Activated CD8-positive, alpha-beta T cell treated with anti-CD3 and anti-CD28 coated beads for 36 hours (primary cell): Measurements from ENCODE around the gene IREB2. TPM values are rescaled to one million over a fixed set of nuclear protein-coding genes. Genes with fewer than 3 reads are reported as not detected.
A peak's percentile ranks its signal among the peaks of the same experiment; 100 is the strongest.

Source experiments
- ATAC-seq: fragments of 200-7000 bp; cut with Tn5 transposase; one replicate; pipeline ENCODE4 v1.10.0; 2021; ENCODE audit warnings: mild to moderate bottlenecking, moderate library complexity
- CTCF ChIA-PET: fragments of 350-600 bp; sonication (Branson Sonifier 250); formaldehyde crosslinking; loops from one replicate; lab custom pipeline; 2021; ENCODE audit warnings: antibody characterized with exemption; lab: Charles Lee
- POLR2A ChIA-PET: fragments of 350-600 bp; sonication (Branson Sonifier 250); formaldehyde crosslinking; loops from one replicate; lab custom pipeline; 2021; ENCODE audit warnings: antibody characterized with exemption; lab: Charles Lee
- DNase-seq: peaks from one replicate; pipeline ENCODE4 v3.0.0-alpha.2; 2020
- H3K27ac Mint-ChIP-seq: one replicate; pipeline ENCODE4 v1.8.0; 2021; ENCODE audit warnings: mild to moderate bottlenecking, mixed read lengths
- H3K27me3 Mint-ChIP-seq: one replicate; pipeline ENCODE4 v1.8.0; 2021; ENCODE audit warnings: mixed read lengths
- H3K36me3 Mint-ChIP-seq: one replicate; pipeline ENCODE4 v1.8.0; 2021; ENCODE audit warnings: low read depth, mixed read lengths
- H3K4me1 Mint-ChIP-seq: one replicate; pipeline ENCODE4 v1.8.0; 2021; ENCODE audit warnings: low read depth, mixed read lengths
- H3K4me3 Mint-ChIP-seq: one replicate; pipeline ENCODE4 v1.8.0; 2021; ENCODE audit warnings: mild to moderate bottlenecking, moderate library complexity, mixed read lengths
- H3K9me3 Mint-ChIP-seq: one replicate; pipeline ENCODE4 v1.8.0; 2021; ENCODE audit warnings: mixed read lengths
- CTCF ChIP-seq: fragments of 200-600 bp; IDR thresholded peaks from one replicate; pipeline ENCODE4 v1.8.0; 2022; ENCODE audit warnings: antibody characterized with exemption, mild to moderate bottlenecking
- intact Hi-C: fragments of 100-400 bp; cut with micrococcal nuclease; formaldehyde crosslinking; loops from one replicate; pipeline ENCODE4 v1.10.0; 2022
- total RNA-seq, 2 experiments: library from RNA; stranded (reverse); gene quantifications; one replicate each; pipeline ENCODE4 v1.2.3, GENCODE V29; 2021

IREB2 gene, protein sequence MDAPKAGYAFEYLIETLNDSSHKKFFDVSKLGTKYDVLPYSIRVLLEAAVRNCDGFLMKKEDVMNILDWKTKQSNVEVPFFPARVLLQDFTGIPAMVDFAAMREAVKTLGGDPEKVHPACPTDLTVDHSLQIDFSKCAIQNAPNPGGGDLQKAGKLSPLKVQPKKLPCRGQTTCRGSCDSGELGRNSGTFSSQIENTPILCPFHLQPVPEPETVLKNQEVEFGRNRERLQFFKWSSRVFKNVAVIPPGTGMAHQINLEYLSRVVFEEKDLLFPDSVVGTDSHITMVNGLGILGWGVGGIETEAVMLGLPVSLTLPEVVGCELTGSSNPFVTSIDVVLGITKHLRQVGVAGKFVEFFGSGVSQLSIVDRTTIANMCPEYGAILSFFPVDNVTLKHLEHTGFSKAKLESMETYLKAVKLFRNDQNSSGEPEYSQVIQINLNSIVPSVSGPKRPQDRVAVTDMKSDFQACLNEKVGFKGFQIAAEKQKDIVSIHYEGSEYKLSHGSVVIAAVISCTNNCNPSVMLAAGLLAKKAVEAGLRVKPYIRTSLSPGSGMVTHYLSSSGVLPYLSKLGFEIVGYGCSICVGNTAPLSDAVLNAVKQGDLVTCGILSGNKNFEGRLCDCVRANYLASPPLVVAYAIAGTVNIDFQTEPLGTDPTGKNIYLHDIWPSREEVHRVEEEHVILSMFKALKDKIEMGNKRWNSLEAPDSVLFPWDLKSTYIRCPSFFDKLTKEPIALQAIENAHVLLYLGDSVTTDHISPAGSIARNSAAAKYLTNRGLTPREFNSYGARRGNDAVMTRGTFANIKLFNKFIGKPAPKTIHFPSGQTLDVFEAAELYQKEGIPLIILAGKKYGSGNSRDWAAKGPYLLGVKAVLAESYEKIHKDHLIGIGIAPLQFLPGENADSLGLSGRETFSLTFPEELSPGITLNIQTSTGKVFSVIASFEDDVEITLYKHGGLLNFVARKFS
- total RNA-seq = 10 to 100 TPM; 68.2 to 78.7 TPM

DNA sequence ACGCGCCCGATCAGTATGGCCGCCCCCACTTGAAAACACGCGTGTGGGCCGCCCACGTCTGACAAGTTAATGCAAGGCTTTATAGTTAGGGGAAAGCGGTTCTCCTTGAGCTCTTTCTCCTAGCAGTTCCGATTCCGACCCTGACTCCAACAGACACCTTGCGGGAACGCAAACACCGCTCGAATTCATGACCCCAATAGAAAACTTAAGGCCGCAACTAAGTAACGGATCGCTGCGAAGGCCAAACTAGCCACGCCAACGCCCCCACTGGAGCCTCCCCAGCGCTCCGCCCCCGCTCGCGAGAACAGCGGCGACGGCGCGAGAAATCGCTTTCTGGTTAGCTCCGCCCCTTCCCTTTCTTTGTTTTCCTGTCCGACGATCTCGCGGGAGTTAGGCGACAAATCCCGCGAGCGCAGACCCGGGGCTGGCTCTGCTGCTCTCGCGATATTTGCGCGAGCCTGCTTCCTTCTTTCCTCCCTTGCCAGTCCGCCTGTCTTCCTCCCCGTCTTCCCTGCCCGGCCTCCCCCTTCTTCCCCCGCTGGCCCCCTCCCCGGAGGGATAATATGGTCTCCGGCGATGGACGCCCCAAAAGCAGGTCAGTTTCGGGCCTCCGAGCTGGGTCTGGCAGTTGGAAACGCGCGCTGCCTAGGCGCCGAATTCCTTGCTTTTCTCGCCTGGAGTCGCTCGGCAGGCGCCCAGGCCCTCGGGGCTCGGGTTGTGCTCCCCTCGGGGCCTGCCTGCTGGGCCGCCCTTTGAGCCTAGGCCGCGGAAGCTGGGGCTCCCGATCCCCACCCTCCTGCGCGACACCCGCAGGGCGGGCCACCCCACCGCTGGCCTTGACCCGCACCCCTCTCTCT, at the start of gene IREB2:
IREB2 (plus strand) TSS at position 455 of the 857 bp plus-strand sequence; CDS start at position 577, 122 bp downstream.
- ChIA-PET CTCF (interaction anchor here (0.9 to 6.8 kb wide), 6 partner anchors 10 to 479 kb away, joined by 3 to 44 read pairs (median 3); no protein-coding TSS in a partner anchor), POLR2A (interaction anchor here (0.8 to 2.8 kb wide), 25 partner anchors 8 to 434 kb away, joined by 3 to 32 read pairs (median 4); partner anchors contain the start of genes DNAJA4, IDH3A, MORF4L1 and PSMA4)
- no peaks in the 10 kb centered on the region for H3K9me3 Mint-ChIP-seq

GRCh38 chr15:78388865-78389264, 49.2 kb upstream of the IREB2 start:
- DNase-seq (no peak), ATAC-seq (no peak)
- H3K4me1 Mint-ChIP-seq = no peaks in the 10 kb centered on the region
- H3K9me3 Mint-ChIP-seq = no peaks in the 10 kb centered on the region
- POLR2A ChIA-PET = no interaction called here
- peaks cover 16% of the 10 kb centered on the region for H3K27me3 Mint-ChIP-seq
- no peak overlapping the region for H3K27ac Mint-ChIP-seq
- intact Hi-C loops = no loop called here
- H3K36me3 Mint-ChIP-seq = no peaks in the 10 kb centered on the region
- CTCF ChIA-PET = no interaction called here
- TF ChIP-seq CTCF = no peak
- no peak overlapping the region for H3K4me3 Mint-ChIP-seq

More for the DNA sequence above, at the start of gene IREB2:
- peaks cover 40% of the 10 kb centered on the region for H3K4me1 Mint-ChIP-seq
- H3K27ac Mint-ChIP-seq = peak within 1 kb of the TSS; percentile 99
- H3K4me3 Mint-ChIP-seq = peak within 1 kb of the TSS; percentile 93
- intact Hi-C loops = no loop called here
- H3K27me3 Mint-ChIP-seq = no peaks in the 10 kb centered on the region
- TF ChIP-seq CTCF = no peak
- peak; percentile 85 for ATAC-seq
- H3K36me3 Mint-ChIP-seq = peaks cover 28% of the 10 kb centered on the region
- peak; percentile 98 for DNase-seq

GRCh38 chr15:78389322-78389721, 48.7 kb upstream of the IREB2 start:
- intact Hi-C loops = no loop called here
- Mint-ChIP-seq H3K9me3 (no peaks in the 10 kb centered on the region), H3K4me1 (no peaks in the 10 kb centered on the region), H3K4me3 (no peak overlapping the region), H3K36me3 (no peaks in the 10 kb centered on the region), H3K27me3 (peaks cover 16% of the 10 kb centered on the region), H3K27ac (no peak overlapping the region)
- no peak for DNase-seq
- ATAC-seq = no peak
- no peak for TF ChIP-seq CTCF
- POLR2A ChIA-PET = interaction anchor here (0.6 kb wide), 1 partner anchor 21 kb away, joined by 3 read pairs; no protein-coding TSS in a partner anchor
- CTCF ChIA-PET = no interaction called here

DNA sequence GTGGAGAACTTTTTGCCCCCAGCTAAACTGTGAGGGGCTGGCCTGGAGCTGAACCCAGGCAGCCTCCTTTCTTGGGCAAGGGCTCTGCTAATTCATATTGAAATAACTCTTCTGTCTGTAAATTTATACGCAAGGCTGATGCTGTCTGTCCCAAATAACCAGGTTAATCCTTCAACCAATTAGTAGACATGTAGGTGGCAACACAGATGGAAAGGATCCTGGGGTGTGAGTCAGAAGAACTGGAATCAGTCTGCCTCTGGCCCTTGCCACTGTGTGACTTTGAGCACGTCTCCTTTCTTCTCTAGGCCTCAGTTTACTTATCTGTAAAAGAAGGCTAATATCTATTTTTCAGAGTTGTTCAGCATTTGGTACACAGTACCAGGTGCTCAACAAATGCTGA, 48.3 kb upstream of the IREB2 start:
- Mint-ChIP-seq H3K36me3 (no peaks in the 10 kb centered on the region), H3K9me3 (no peaks in the 10 kb centered on the region), H3K4me3 (no peak overlapping the region), H3K27ac (no peak overlapping the region), H3K27me3 (peaks cover 16% of the 10 kb centered on the region), H3K4me1 (no peaks in the 10 kb centered on the region)
- no peak for DNase-seq
- ChIA-PET CTCF (no interaction called here), POLR2A (interaction anchor here (0.6 kb wide), 1 partner anchor 21 kb away, joined by 3 read pairs; no protein-coding TSS in a partner anchor)
- TF ChIP-seq CTCF = no peak
- no peak for ATAC-seq
- intact Hi-C loops = no loop called here
